Measurements from ENCODE around the gene STX16.

Gene STX16

DNA sequence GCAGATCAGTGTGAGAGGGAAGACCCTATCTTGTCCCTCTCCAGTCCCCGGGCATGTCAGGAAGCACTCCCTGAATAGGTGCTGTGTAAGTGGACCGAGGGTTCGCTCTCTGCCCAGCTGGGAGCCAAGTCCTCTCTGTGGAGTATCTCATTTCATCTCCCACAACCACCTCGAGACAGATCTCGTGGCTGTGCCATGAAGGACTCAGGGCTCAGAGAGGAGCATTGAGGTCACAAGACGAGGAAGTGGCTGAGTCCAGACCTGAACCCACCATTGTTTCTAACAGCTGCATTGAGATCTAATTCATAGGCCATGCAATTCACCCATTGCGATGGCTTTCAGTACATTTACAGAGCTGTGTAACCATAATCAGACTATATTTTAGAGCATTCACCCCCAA is 34.7 kb upstream of the STX16 start:
- Histone ChIP-seq H3K27me3 (ENCODE audit: insufficient read depth, low read depth, severe bottlenecking) (no peaks in the 10 kb centered on the region), H3K4me3 (ENCODE audit: low read depth, low read length) (no peak overlapping the region), H3K27ac (no peak overlapping the region), H3K36me3 (no peaks in the 10 kb centered on the region), H3K9me3 (ENCODE audit: severe bottlenecking) (no peaks in the 10 kb centered on the region)
- TF ChIP-seq, protein P1, sequence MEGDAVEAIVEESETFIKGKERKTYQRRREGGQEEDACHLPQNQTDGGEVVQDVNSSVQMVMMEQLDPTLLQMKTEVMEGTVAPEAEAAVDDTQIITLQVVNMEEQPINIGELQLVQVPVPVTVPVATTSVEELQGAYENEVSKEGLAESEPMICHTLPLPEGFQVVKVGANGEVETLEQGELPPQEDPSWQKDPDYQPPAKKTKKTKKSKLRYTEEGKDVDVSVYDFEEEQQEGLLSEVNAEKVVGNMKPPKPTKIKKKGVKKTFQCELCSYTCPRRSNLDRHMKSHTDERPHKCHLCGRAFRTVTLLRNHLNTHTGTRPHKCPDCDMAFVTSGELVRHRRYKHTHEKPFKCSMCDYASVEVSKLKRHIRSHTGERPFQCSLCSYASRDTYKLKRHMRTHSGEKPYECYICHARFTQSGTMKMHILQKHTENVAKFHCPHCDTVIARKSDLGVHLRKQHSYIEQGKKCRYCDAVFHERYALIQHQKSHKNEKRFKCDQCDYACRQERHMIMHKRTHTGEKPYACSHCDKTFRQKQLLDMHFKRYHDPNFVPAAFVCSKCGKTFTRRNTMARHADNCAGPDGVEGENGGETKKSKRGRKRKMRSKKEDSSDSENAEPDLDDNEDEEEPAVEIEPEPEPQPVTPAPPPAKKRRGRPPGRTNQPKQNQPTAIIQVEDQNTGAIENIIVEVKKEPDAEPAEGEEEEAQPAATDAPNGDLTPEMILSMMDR (IDR thresholded peaks at IDR 0.05; ENCODE audit: low read depth, low read length) = no peak
- no peak for DNase-seq

DNA sequence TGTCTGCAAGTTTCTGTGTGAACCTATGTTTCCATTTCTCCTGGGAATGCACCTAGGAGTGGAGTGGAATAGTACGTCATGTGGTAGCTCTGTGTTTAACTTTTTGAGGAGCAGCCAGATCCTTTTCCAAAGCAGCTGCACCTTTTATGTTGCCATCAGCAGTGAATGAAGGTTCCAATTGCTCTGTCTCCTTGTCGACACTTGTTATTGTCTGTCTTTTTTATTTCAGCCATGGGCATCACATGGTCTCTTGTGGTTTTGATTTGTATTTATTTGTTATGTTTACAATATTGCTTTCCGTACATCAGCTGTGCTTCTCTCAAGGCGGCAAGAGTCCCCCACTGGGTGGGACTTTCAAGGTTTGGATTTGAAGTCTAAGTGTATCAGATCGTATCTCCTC is 33.9 kb upstream of the STX16 start:
- Histone ChIP-seq H3K9me3 (ENCODE audit: severe bottlenecking) (peaks cover 6% of the 10 kb centered on the region), H3K27ac (no peak overlapping the region), H3K36me3 (no peaks in the 10 kb centered on the region), H3K4me3 (ENCODE audit: low read depth, low read length) (no peak overlapping the region), H3K27me3 (ENCODE audit: insufficient read depth, low read depth, severe bottlenecking) (no peaks in the 10 kb centered on the region)
- TF ChIP-seq, protein P1 (IDR thresholded peaks at IDR 0.05; ENCODE audit: low read depth, low read length) = no peak
- no peak for DNase-seq

DNA sequence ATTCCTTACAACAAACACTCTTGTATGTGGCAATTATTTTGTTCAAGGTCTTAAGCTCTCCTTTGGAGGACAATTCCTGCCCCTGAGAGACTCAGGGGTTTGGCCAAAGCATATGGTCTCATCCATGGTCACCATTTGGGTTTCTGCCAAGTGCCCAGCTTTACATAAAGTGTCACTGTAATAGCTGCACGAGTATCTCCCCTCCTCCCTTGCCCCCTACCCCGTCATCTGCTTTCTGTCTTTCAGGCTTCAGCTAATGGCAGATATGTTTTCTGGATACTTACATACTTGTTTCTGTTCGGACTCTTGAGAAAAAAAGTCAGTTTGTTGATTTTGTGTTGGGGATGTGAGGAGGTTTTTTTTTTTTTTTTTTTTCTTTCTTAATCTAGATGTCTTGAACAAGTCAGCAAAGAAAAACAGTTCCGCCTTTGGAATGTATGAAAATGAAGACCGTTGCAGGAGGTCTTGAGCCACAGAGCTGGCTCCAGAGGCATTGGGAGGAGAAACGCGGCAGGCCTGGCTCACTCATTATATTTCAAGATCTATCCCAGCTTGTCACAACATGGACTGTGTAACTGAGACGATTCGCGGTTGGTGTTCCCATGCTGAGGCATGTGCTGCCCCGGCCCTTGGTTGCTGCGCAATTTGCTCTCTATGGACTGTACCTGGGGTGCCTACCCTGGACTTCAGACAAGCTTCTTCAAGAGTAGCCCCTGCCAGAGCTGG is 32.6 kb upstream of the STX16 start:
- Histone ChIP-seq H3K9me3 (ENCODE audit: severe bottlenecking) (peaks cover 14% of the 10 kb centered on the region), H3K4me3 (ENCODE audit: low read depth, low read length) (no peak overlapping the region), H3K27ac (no peak overlapping the region), H3K27me3 (ENCODE audit: insufficient read depth, low read depth, severe bottlenecking) (no peaks in the 10 kb centered on the region), H3K36me3 (no peaks in the 10 kb centered on the region)
- DNase-seq = no peak
- TF ChIP-seq, protein P1 (IDR thresholded peaks at IDR 0.05; ENCODE audit: low read depth, low read length) = no peak

DNA sequence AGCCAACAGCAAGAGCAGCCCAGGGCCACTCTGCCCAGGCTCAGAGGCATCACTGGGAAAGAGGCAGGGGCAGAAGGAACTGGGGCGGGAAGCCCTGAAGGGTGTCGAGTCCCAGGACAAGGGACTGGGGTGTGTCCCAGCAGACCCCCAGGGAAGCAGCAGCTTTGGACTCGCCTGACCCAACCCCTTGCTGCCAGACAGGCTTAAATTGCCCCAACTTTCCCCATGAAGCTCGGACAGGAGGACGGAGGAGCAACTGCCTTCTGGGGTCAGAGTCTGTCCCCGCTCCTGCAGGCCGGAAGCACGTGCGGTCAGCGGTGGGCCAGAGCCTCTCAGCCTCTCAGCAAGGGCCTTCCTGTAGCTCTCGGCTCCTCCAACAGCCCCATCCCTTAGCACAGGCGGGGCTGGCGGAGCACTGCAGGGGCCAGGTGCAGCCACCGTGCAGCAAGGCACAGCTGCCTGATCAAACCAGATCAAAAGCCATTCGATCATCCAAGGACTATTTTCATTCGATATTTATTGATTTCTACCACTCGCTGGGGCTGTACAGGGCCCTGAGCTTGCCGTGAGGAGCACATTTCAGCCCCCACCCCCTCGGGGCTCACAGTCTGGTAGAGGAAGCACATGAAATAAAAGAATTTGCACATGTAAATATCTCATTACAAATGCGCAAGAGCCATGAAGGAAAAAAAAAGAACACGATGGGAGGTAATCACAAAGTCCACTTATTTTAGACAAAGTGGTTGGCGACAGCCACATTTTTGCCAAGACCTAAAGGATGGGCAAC is 31.8 kb upstream of the STX16 start:
- Histone ChIP-seq H3K27ac (no peak overlapping the region), H3K27me3 (ENCODE audit: insufficient read depth, low read depth, severe bottlenecking) (no peaks in the 10 kb centered on the region), H3K36me3 (no peaks in the 10 kb centered on the region), H3K4me3 (ENCODE audit: low read depth, low read length) (no peak overlapping the region), H3K9me3 (ENCODE audit: severe bottlenecking) (peaks cover 14% of the 10 kb centered on the region)
- TF ChIP-seq, protein P1 (IDR thresholded peaks at IDR 0.05; ENCODE audit: low read depth, low read length) = no peak
- no peak for DNase-seq

DNA sequence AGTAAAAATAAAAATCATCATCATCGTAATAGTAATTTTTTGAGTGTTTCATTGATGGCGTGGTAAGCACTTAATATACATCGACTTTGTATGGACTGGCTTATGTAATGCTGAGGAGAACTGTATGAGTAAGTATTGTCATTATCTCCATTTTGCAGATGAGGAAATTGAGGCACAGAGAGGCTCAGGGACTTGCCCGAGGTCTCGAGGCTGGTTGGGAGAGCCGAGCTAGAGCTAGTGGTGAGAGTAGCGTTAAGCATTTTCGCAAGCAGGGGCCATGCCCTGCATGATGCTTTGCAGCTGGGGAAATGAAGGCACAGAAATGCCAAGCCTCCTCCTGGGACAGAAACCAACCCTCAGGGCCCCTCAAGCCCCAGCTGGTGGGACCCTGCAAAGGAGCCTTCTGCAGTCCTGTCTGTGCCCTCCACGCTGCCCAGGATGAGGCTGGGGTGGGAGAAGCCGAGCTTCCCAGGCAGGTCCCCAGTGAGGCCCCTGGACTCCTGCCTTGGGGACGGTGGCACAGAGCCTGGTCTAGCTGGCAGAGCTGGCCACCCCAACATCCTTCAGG is 31.1 kb upstream of the STX16 start:
- no peaks in the 10 kb centered on the region for H3K27me3 ChIP-seq (ENCODE audit: insufficient read depth, low read depth, severe bottlenecking)
- H3K9me3 ChIP-seq (ENCODE audit: severe bottlenecking) = peaks cover 14% of the 10 kb centered on the region
- DNase-seq = no peak
- H3K27ac ChIP-seq = no peak overlapping the region
- H3K4me3 ChIP-seq (ENCODE audit: low read depth, low read length) = no peak overlapping the region
- TF ChIP-seq, protein P1 (IDR thresholded peaks at IDR 0.05; ENCODE audit: low read depth, low read length) = no peak
- no peaks in the 10 kb centered on the region for H3K36me3 ChIP-seq

Measured in WERI-Rb-1 (cell line).